Neural cell (in vitro differentiated cells): ENCODE measurements around the gene SHB. TPM values are rescaled to one million over a fixed set of nuclear protein-coding genes. Genes with fewer than 3 reads are reported as not detected.

Source experiments
- H2AFZ ChIP-seq: fragments of 200-600, 300-800 bp; sonication (generic), shearing (Covaris generic); 2 replicates; pipeline ENCODE4 v1.6.0; 2014; ENCODE audit warnings: low read depth, mild to moderate bottlenecking, antibody characterized with exemption, low read length, moderate library complexity
- H3F3A ChIP-seq: fragments of 200-600 bp; shearing (Covaris generic); 2 replicates; pipeline ENCODE4 v1.6.1; 2016; ENCODE audit warnings: mild to moderate bottlenecking, moderate library complexity, mixed read lengths, antibody characterized with exemption, low read length; ENCODE audit not compliant: insufficient read depth, poor library complexity, severe bottlenecking
- H3K27ac ChIP-seq: fragments of 200-600, 300-800 bp; sonication (generic), shearing (Covaris generic); 2 replicates; pipeline ENCODE4 v1.5.1; 2014; ENCODE audit warnings: mild to moderate bottlenecking, low read length, moderate library complexity
- H3K27me3 ChIP-seq: fragments of 300-800, 200-600 bp; sonication (generic), shearing (Covaris generic); 2 replicates; pipeline ENCODE4 v1.6.0; 2014; ENCODE audit warnings: mild to moderate bottlenecking, low read depth, low read length, moderate library complexity; ENCODE audit not compliant: insufficient read depth
- H3K36me3 ChIP-seq: fragments of 300-800, 200-600 bp; sonication (generic), shearing (Covaris generic); 2 replicates; pipeline ENCODE4 v1.5.1; 2014; ENCODE audit warnings: mild to moderate bottlenecking, antibody characterized with exemption, low read length, moderate library complexity; ENCODE audit not compliant: insufficient read depth
- H3K4me2 ChIP-seq: fragments of 300-800, 200-600 bp; sonication (generic), shearing (Covaris generic); 2 replicates; pipeline ENCODE4 v1.6.0; 2014; ENCODE audit warnings: mild to moderate bottlenecking, low read length
- H3K4me3 ChIP-seq: fragments of 300-800, 200-600 bp; sonication (generic), shearing (Covaris generic); 2 replicates; pipeline ENCODE4 v1.5.1; 2014; ENCODE audit warnings: mild to moderate bottlenecking, low read length, moderate library complexity
- H3K79me2 ChIP-seq: fragments of 200-600 bp; shearing (Covaris generic); replicated peaks from 2 replicates; pipeline ENCODE4 v1.6.0; 2014; ENCODE audit warnings: mild to moderate bottlenecking, low read length, moderate library complexity; ENCODE audit not compliant: insufficient read depth
- H3K9ac ChIP-seq: fragments of 300-800, 200-600 bp; sonication (generic), shearing (Covaris generic); 2 replicates; pipeline ENCODE4 v1.6.1; 2016; ENCODE audit warnings: mild to moderate bottlenecking, low read length, mixed read lengths
- H3K9me2 ChIP-seq: fragments of 200-600 bp; shearing (Covaris generic); 2 replicates; pipeline ENCODE4 v1.6.1; 2016; ENCODE audit warnings: mild to moderate bottlenecking, low read length, mixed read lengths; ENCODE audit not compliant: insufficient read depth
- H3K9me3 ChIP-seq: fragments of 200-600, 300-800 bp; sonication (generic), shearing (Covaris generic); 2 replicates; pipeline ENCODE4 v1.6.1; 2016; ENCODE audit warnings: mild to moderate bottlenecking, mixed run types, low read length, moderate library complexity, mixed read lengths
- H4K20me1 ChIP-seq: fragments of 200-600 bp; shearing (Covaris generic); 2 replicates; pipeline ENCODE4 v1.6.1; 2016; ENCODE audit warnings: mild to moderate bottlenecking, mixed run types; ENCODE audit not compliant: insufficient read depth
- EP300 ChIP-seq: fragments of 450-650 bp; conservative IDR thresholded peaks from 2 replicates; pipeline ENCODE4 v1.6.1; 2014; ENCODE audit warnings: antibody characterized with exemption, mild to moderate bottlenecking, moderate library complexity; ENCODE audit not compliant: poor library complexity, severe bottlenecking
- EZH2 ChIP-seq: fragments of 200-600, 300-800 bp; shearing (Covaris generic), sonication (generic); IDR thresholded peaks from 2 replicates; pipeline ENCODE4 v1.6.1; 2014; ENCODE audit warnings: antibody characterized with exemption, low read length, borderline replicate concordance, mild to moderate bottlenecking; ENCODE audit not compliant: insufficient read depth, poor library complexity, severe bottlenecking
- MXI1 ChIP-seq: fragments of 450-650 bp; conservative IDR thresholded peaks from 2 replicates; pipeline ENCODE4 v1.6.1; 2014; ENCODE audit warnings: antibody characterized with exemption, mild to moderate bottlenecking; ENCODE audit not compliant: poor library complexity, severe bottlenecking
- POLR2AphosphoS5 ChIP-seq: IDR thresholded peaks from 2 replicates; pipeline ENCODE4 v1.6.1; 2012
- RAD21 ChIP-seq: fragments of 450-650 bp; conservative IDR thresholded peaks from 2 replicates; pipeline ENCODE4 v1.6.1; 2014; ENCODE audit warnings: antibody characterized with exemption, mild to moderate bottlenecking, moderate library complexity
- SMC3 ChIP-seq: fragments of 450-650 bp; conservative IDR thresholded peaks from 2 replicates; pipeline ENCODE4 v1.6.1; 2014; ENCODE audit warnings: antibody characterized with exemption, mild to moderate bottlenecking, moderate library complexity; ENCODE audit not compliant: poor library complexity
- TAF1 ChIP-seq: IDR thresholded peaks from 2 replicates; pipeline ENCODE4 v1.6.1; 2012; ENCODE audit warnings: low read depth
- polyA plus RNA-seq: library from polyadenylated mRNA; depleted of rRNA; stranded (reverse); fragments of >200 nt; gene quantifications from 2 replicates; pipeline ENCODE4 v1.2.3, GENCODE V29; 2014
- TF ChIP-seq, protein P1 (sequence below): IDR thresholded peaks from 2 replicates; pipeline ENCODE4 v1.6.1; 2012; ENCODE audit warnings: borderline replicate concordance
- TF ChIP-seq, protein P2 (sequence below): fragments of 450-650 bp; IDR thresholded peaks from 2 replicates; pipeline ENCODE4 v1.5.1; 2014; ENCODE audit warnings: antibody characterized with exemption, mild to moderate bottlenecking, moderate library complexity; ENCODE audit not compliant: poor library complexity, severe bottlenecking

SHB gene
- polyA plus RNA-seq, 1 donor from 2014 or later = 17.5 TPM

DNA sequence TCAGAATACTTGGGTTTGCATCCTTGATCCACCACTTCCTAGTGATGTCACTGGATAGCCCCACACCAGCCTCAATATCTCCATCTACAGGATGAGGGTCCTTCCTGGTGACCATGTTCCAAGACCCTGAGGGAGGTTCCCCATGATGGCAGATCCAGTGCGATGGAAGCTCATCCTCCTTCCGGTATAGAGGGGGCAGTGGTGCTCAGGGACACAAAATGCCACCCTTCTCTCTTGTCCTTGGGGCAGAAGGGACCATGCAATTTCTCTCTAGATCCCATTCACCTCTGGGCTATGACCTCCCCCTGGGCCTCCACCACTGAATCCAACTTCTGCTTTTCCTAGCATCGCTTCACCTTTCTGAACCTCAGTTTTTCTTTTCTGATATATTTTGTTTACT is 159.7 kb downstream of the SHB start:
- H3K4me3 ChIP-seq = no peak overlapping the region
- no peak overlapping the region for H3K4me2 ChIP-seq
- no peak overlapping the region for H3K27ac ChIP-seq
- H3K9ac ChIP-seq = no peak overlapping the region
- no peaks in the 10 kb centered on the region for H3K27me3 ChIP-seq
- no peaks in the 10 kb centered on the region for H3K9me3 ChIP-seq
- H3K9me2 ChIP-seq = no peaks in the 10 kb centered on the region
- TF ChIP-seq MXI1 = no peak
- TF ChIP-seq POLR2AphosphoS5 = no peak
- TF ChIP-seq, protein P1, sequence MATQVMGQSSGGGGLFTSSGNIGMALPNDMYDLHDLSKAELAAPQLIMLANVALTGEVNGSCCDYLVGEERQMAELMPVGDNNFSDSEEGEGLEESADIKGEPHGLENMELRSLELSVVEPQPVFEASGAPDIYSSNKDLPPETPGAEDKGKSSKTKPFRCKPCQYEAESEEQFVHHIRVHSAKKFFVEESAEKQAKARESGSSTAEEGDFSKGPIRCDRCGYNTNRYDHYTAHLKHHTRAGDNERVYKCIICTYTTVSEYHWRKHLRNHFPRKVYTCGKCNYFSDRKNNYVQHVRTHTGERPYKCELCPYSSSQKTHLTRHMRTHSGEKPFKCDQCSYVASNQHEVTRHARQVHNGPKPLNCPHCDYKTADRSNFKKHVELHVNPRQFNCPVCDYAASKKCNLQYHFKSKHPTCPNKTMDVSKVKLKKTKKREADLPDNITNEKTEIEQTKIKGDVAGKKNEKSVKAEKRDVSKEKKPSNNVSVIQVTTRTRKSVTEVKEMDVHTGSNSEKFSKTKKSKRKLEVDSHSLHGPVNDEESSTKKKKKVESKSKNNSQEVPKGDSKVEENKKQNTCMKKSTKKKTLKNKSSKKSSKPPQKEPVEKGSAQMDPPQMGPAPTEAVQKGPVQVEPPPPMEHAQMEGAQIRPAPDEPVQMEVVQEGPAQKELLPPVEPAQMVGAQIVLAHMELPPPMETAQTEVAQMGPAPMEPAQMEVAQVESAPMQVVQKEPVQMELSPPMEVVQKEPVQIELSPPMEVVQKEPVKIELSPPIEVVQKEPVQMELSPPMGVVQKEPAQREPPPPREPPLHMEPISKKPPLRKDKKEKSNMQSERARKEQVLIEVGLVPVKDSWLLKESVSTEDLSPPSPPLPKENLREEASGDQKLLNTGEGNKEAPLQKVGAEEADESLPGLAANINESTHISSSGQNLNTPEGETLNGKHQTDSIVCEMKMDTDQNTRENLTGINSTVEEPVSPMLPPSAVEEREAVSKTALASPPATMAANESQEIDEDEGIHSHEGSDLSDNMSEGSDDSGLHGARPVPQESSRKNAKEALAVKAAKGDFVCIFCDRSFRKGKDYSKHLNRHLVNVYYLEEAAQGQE = no peak
- TF ChIP-seq EP300 = no peak
- TF ChIP-seq, protein P2, sequence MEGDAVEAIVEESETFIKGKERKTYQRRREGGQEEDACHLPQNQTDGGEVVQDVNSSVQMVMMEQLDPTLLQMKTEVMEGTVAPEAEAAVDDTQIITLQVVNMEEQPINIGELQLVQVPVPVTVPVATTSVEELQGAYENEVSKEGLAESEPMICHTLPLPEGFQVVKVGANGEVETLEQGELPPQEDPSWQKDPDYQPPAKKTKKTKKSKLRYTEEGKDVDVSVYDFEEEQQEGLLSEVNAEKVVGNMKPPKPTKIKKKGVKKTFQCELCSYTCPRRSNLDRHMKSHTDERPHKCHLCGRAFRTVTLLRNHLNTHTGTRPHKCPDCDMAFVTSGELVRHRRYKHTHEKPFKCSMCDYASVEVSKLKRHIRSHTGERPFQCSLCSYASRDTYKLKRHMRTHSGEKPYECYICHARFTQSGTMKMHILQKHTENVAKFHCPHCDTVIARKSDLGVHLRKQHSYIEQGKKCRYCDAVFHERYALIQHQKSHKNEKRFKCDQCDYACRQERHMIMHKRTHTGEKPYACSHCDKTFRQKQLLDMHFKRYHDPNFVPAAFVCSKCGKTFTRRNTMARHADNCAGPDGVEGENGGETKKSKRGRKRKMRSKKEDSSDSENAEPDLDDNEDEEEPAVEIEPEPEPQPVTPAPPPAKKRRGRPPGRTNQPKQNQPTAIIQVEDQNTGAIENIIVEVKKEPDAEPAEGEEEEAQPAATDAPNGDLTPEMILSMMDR = no peak
- no peak for TF ChIP-seq EZH2
- TF ChIP-seq TAF1 = no peak
- TF ChIP-seq RAD21 = no peak
- no peak for TF ChIP-seq SMC3
- H3K36me3 ChIP-seq = no peaks in the 10 kb centered on the region
- no peak overlapping the region for H2AFZ ChIP-seq
- H3K79me2 ChIP-seq = no peaks in the 10 kb centered on the region
- no peaks in the 10 kb centered on the region for H3F3A ChIP-seq
- no peaks in the 10 kb centered on the region for H4K20me1 ChIP-seq

DNA sequence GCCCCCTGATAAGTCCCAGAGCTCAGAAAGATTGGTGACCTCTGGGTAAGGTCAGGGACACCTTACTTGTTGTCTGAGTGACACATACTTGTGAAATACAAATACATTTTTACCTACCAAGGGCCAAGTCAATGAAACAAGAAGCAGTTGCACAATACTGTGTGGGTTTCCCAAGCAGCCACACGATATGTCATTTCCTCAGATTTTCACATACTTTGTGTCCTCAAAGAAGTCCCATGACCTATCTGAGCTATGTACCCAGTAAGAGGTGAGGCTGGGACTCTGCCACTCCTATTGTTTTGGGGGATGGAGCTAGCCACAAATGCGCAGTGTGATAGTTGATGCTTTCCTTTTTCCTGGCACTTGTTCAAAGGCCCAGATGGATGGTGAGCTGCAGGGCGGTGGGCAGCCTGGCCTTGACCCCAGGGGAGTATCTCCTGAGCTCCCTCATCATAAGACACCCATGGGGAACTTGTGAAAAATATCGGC is 160.3 kb downstream of the SHB start:
- no peaks in the 10 kb centered on the region for H3K36me3 ChIP-seq
- H2AFZ ChIP-seq = no peak overlapping the region
- H4K20me1 ChIP-seq = no peaks in the 10 kb centered on the region
- H3K4me3 ChIP-seq = no peak overlapping the region
- H3K27me3 ChIP-seq = no peaks in the 10 kb centered on the region
- no peaks in the 10 kb centered on the region for H3K9me3 ChIP-seq
- H3K79me2 ChIP-seq = no peaks in the 10 kb centered on the region
- no peaks in the 10 kb centered on the region for H3F3A ChIP-seq
- H3K9me2 ChIP-seq = no peaks in the 10 kb centered on the region
- H3K27ac ChIP-seq = no peak overlapping the region
- TF ChIP-seq, protein P2 = no peak
- TF ChIP-seq EZH2 = no peak
- TF ChIP-seq POLR2AphosphoS5 = no peak
- TF ChIP-seq MXI1 = no peak
- no peak for TF ChIP-seq EP300
- TF ChIP-seq RAD21 = no peak
- no peak for TF ChIP-seq SMC3
- no peak for TF ChIP-seq TAF1
- TF ChIP-seq, protein P1 = no peak
- H3K4me2 ChIP-seq = no peak overlapping the region
- no peak overlapping the region for H3K9ac ChIP-seq
